K562 (cell line): Measurements from ENCODE around the gene BPTF. TPM values are rescaled to one million over a fixed set of nuclear protein-coding genes. Genes with fewer than 3 reads are reported as not detected.

Experiments
- ATAC-seq: fragments of 200-7000 bp; cut with Tn5 transposase; 3 replicates; pipeline ENCODE4 v1.9.1; 2020; ENCODE audit warnings: moderate library complexity
- BruUV-seq: library from RNA; stranded (reverse); fragments of 400-500 nt; replicated peaks from 2 replicates; lab custom pipeline; 2021; lab: Mats Ljungman, UMichigan
- CTCF ChIA-PET: fragments of 300-600 bp; formaldehyde crosslinking; extraction: SDS; loops from one replicate; lab custom pipeline; 2021; ENCODE audit warnings: low intra/inter-chr PET ratio; lab: Yijun Ruan, JAX
- POLR2A ChIA-PET: fragments of 300-600, 350-650 bp; sonication (Branson Sonifier 250); formaldehyde crosslinking; extraction: SDS; loops from one replicate; lab custom pipeline; 2021; ENCODE audit warnings: antibody characterized with exemption, inconsistent platforms; lab: Yijun Ruan, JAX
- DNase-seq, 4 experiments: peaks; one replicate each; pipeline versions ENCODE4 v3.0.0 to v3.0.0-alpha.2; 2011 to 2018; ENCODE audit warnings: low spot score in 3 of 4, mixed read lengths in 3 of 4; ENCODE audit errors: extremely low read depth in 1 of 4
- FAIRE-seq: peaks from 2 replicates; lab custom pipeline; 2011; peaks lifted over from hg19 to GRCh38; lab: Jason Lieb, UNC
- H2AFZ ChIP-seq: 2 replicates; pipeline ENCODE4 v1.6.0; 2011; ENCODE audit warnings: low read depth, low read length, control low read depth, inconsistent platforms
- H3K27ac ChIP-seq: fragments of 200-600 bp; 3 replicates; pipeline ENCODE4 v1.8.0; 2011; ENCODE audit warnings: low read depth, mild to moderate bottlenecking, control low read depth, inconsistent platforms, low read length, moderate library complexity, mixed read lengths; ENCODE audit errors: extremely low read depth
- H3K27me3 ChIP-seq, 2 experiments: fragments of 300-600 bp in 1 of 2; 2 replicates in 1 of 2; 3 replicates in 1 of 2; pipeline versions ENCODE4 v1.6.0 to v1.8.0; 2011; ENCODE audit warnings: inconsistent platforms in 2 of 2, low read length in 2 of 2, mild to moderate bottlenecking in 1 of 2, mixed read lengths in 1 of 2, moderate library complexity in 1 of 2; ENCODE audit not compliant: control insufficient read depth in 2 of 2, insufficient read depth in 2 of 2
- H3K36me3 ChIP-seq: fragments of 300-600 bp; 3 replicates; pipeline ENCODE4 v1.8.0; 2011; ENCODE audit warnings: mild to moderate bottlenecking, low read length, inconsistent platforms; ENCODE audit not compliant: control insufficient read depth, insufficient read depth
- H3K4me1 ChIP-seq, 2 experiments: fragments of 200-600 bp in 1 of 2; replicated peaks in 1 of 2; 2 replicates in 1 of 2; 3 replicates in 1 of 2; pipeline versions ENCODE4 v1.5.1 to v1.8.0; 2011; ENCODE audit warnings: inconsistent platforms in 2 of 2, low read length in 2 of 2, mild to moderate bottlenecking in 1 of 2, mixed read lengths in 1 of 2, moderate library complexity in 1 of 2; ENCODE audit not compliant: control insufficient read depth in 2 of 2, insufficient read depth in 2 of 2
- H3K4me2 ChIP-seq: 2 replicates; pipeline ENCODE4 v1.6.1; 2011; ENCODE audit warnings: low read length, control low read depth, inconsistent platforms, mixed read lengths; ENCODE audit not compliant: insufficient read depth
- H3K4me3 ChIP-seq: fragments of 200-600 bp; sonication (generic), shearing (Covaris generic); 2 replicates; pipeline ENCODE4 v1.5.1; 2016; ENCODE audit warnings: control low read depth, inconsistent platforms
- H3K79me2 ChIP-seq: fragments of 200-600 bp; 3 replicates; pipeline ENCODE4 v1.8.0; 2011; ENCODE audit warnings: low read length, inconsistent platforms; ENCODE audit not compliant: control insufficient read depth, insufficient read depth
- H3K9ac ChIP-seq, 2 experiments: 2 replicates each; pipeline versions ENCODE4 v1.6.0 to v1.6.1; 2011; ENCODE audit warnings: low read depth in 2 of 2, low read length in 2 of 2, control low read depth in 1 of 2, inconsistent platforms in 1 of 2, mild to moderate bottlenecking in 1 of 2, mixed read lengths in 1 of 2; ENCODE audit not compliant: insufficient read depth in 1 of 2
- H3K9me1 ChIP-seq: one replicate; pipeline ENCODE4 v1.6.0; 2011; ENCODE audit warnings: inconsistent platforms, mild to moderate bottlenecking, low read length, moderate library complexity; ENCODE audit not compliant: control insufficient read depth, insufficient read depth
- H3K9me3 ChIP-seq: replicated peaks from 2 replicates; pipeline ENCODE4 v1.5.1; 2011; ENCODE audit warnings: low read depth, low read length, inconsistent platforms; ENCODE audit not compliant: control insufficient read depth, insufficient read depth
- H4K20me1 ChIP-seq: replicated peaks from 2 replicates; pipeline ENCODE4 v1.6.1; 2011; ENCODE audit warnings: low read length, inconsistent platforms, mixed read lengths; ENCODE audit not compliant: control insufficient read depth, insufficient read depth
- BMI1 ChIP-seq: fragments of 150-350 bp; IDR thresholded peaks from 2 replicates; pipeline ENCODE4 v1.6.1; 2014; ENCODE audit warnings: low read length
- CEBPB ChIP-seq: fragments of 450-650 bp; IDR thresholded peaks from 2 replicates; pipeline ENCODE4 v1.6.1; 2016; ENCODE audit warnings: missing genetic modification characterization, missing compliant biosample characterization
- CHAMP1 ChIP-seq: fragments of 450-650 bp; IDR thresholded peaks from 2 replicates; pipeline ENCODE4 v1.6.1; 2016; ENCODE audit warnings: mild to moderate bottlenecking
- DNMT1 ChIP-seq: fragments of 450-650 bp; IDR thresholded peaks from 2 replicates; pipeline ENCODE4 v1.6.1; 2016; ENCODE audit warnings: antibody characterized with exemption, mild to moderate bottlenecking
- FOXA3 ChIP-seq, 2 experiments: fragments of 450-650 bp in 1 of 2; sonication (generic) in 1 of 2; formaldehyde crosslinking; IDR thresholded peaks in 1 of 2; conservative IDR thresholded peaks in 1 of 2; 2 replicates each; pipeline versions ENCODE4 v1.4.0 to v1.8.0; 2020 to 2022; ENCODE audit warnings: mild to moderate bottlenecking in 2 of 2, missing genetic modification reagents in 1 of 2
- IRF1 ChIP-seq: sonication (generic); formaldehyde crosslinking; IDR thresholded peaks from 2 replicates; pipeline ENCODE4 v1.8.0; 2022; ENCODE audit warnings: missing genetic modification reagents, mild to moderate bottlenecking, borderline replicate concordance
- MECOM ChIP-seq: fragments of 250-450 bp; sonication (Bioruptor Pico); IDR thresholded peaks from 2 replicates; pipeline ENCODE4 v1.8.0; 2022; ENCODE audit warnings: inconsistent platforms
- RBM14 ChIP-seq: fragments of 200-400 bp; formaldehyde crosslinking; IDR thresholded peaks from 2 replicates; pipeline ENCODE4 v1.6.1; 2018; ENCODE audit warnings: low read depth, mild to moderate bottlenecking, low read length, moderate library complexity, borderline replicate concordance; ENCODE audit not compliant: insufficient read depth
- SIRT6 ChIP-seq: IDR thresholded peaks from one replicate; pipeline ENCODE4 v1.6.1; 2012; ENCODE audit warnings: low read depth, mild to moderate bottlenecking, control low read depth, inconsistent platforms, low read length, moderate library complexity
- SRSF9 ChIP-seq: fragments of 200-400 bp; formaldehyde crosslinking; IDR thresholded peaks from 2 replicates; pipeline ENCODE4 v1.6.1; 2017; ENCODE audit warnings: low read depth, low read length, borderline replicate concordance
- ZBTB11 ChIP-seq, 3 experiments: fragments of 200-800 bp in 1 of 3; fragments of 250-450 bp in 1 of 3; fragments of 450-650 bp in 1 of 3; sonication (Bioruptor Pico) in 1 of 3; sonication (Bioruptor generic) in 1 of 3; formaldehyde crosslinking in 1 of 3; IDR thresholded peaks; 2 replicates each; pipeline versions ENCODE4 v1.6.1 to v1.8.0; 2016 to 2022; ENCODE audit warnings: mild to moderate bottlenecking in 2 of 3, missing genetic modification characterization in 2 of 3, missing compliant biosample characterization in 1 of 3, moderate library complexity in 1 of 3
- ZNF449 ChIP-seq: fragments of 250-450 bp; sonication (Bioruptor Pico); IDR thresholded peaks from 2 replicates; pipeline ENCODE4 v1.8.0; 2022; ENCODE audit warnings: moderate library complexity, mild to moderate bottlenecking, inconsistent platforms
- ZNF668 ChIP-seq: fragments of 250-450 bp; sonication (Bioruptor Pico); IDR thresholded peaks from 2 replicates; pipeline ENCODE4 v1.8.0; 2022; ENCODE audit warnings: mild to moderate bottlenecking, inconsistent platforms
- WGBS: fragments of 100-300 bp; shearing (Covaris generic); methylation state at CpG from one replicate; pipeline ENCODE4 v1.1.6; 2016; ENCODE audit warnings: low coverage, mixed read lengths; ENCODE audit not compliant: insufficient coverage; ENCODE audit errors: missing lambda C conversion rate; 5-methylcytosine and 5-hydroxymethylcytosine counted together
- in situ Hi-C: fragments of 300-500 bp; cut with MboI; formaldehyde crosslinking; loops from 4 replicates; pipeline ENCODE4 v1.15.0; 2018; ENCODE audit warnings: inconsistent platforms, mixed read lengths
- intact Hi-C: fragments of 100-400 bp; cut with micrococcal nuclease; formaldehyde crosslinking; loops from 2 replicates; pipeline ENCODE4 v1.14.2; 2022
- polyA plus RNA-seq, 8 experiments: library from polyadenylated mRNA; depleted of rRNA in 4 of 8; stranded (reverse) in 5 of 8; unstranded in 3 of 8; fragments of >200 nt; fragmentation: Nextera tagmentation in 2 of 8; fragmentation: Illumina TruSeq in 1 of 8; extraction: Ambion mirVana in 2 of 8; extraction: Trizol in 1 of 8; gene quantifications; 2 replicates each; pipeline versions ENCODE4 v1.2.1 to v1.2.3, GENCODE V29; 2011 to 2014; ENCODE audit warnings: inconsistent platforms in 1 of 8, missing spikeins in 1 of 8
- total RNA-seq, 7 experiments: library from RNA; depleted of rRNA in 6 of 7; stranded (reverse); fragments of >200 nt in 6 of 7; fragmentation: Illumina TruSeq in 2 of 7; extraction: Trizol in 2 of 7; gene quantifications; 2 replicates each; pipeline versions ENCODE4 v1.2.1 to v1.2.3, GENCODE V29; 2011 to 2021; ENCODE audit warnings: low replicate concordance in 1 of 7

The BPTF gene
- total and polyA plus RNA-seq, 9 of the 15 experiments (the other 6 are each of a cell fraction or from before 2014, with no cell fraction given): 12.5 to 52.1 (median 26.9) TPM

GRCh38 chr17:67785504-67785903 lies 39.8 kb upstream of the BPTF start:
- Histone ChIP-seq H3K9me3 (no peaks in the 10 kb centered on the region), H3K4me3 (no peak overlapping the region), H3K36me3 (no peaks in the 10 kb centered on the region), H3K9me1 (no peaks in the 10 kb centered on the region), H3K4me2 (peak overlapping the region; percentile 22; the same call in 1 of the 2 replicates), H3K4me1 (peaks cover 31 to 33% of the 10 kb centered on the region in 2 experiments), H4K20me1 (no peaks in the 10 kb centered on the region), H3K79me2 (no peaks in the 10 kb centered on the region), H2AFZ (peak overlapping the region; percentile 82), H3K9ac (peak overlapping the region in 1 of 2 experiments; percentile 60; a peak in 1 of 4 replicates), H3K27me3 (no peaks in the 10 kb centered on the region), H3K27ac (peak overlapping the region; percentile 90)
- FAIRE-seq: no peak
- DNase-seq: peak in 1 of 4 experiments; percentile 20
- ChIA-PET CTCF (no interaction called here), POLR2A (interaction anchor here (2.1 kb wide), 1 partner anchor 18 kb away, joined by 6 read pairs; no protein-coding TSS in a partner anchor)
- BruUV-seq: no TSS peak
- in situ Hi-C loops (no loop called here), intact Hi-C loops (loop anchor here (2.0 kb wide), 1 partner anchor 39 kb away; the partner anchor contains the start of gene BPTF)
- ATAC-seq: no peak
- 37% methylated on average over 5 of the region's 5 CpGs for WGBS
- no peak for TF ChIP-seq IRF1 (CRISPR knock-in tag)
- no peak for TF ChIP-seq CHAMP1
- no peak for TF ChIP-seq SIRT6
- TF ChIP-seq SRSF9: no peak
- no peak for TF ChIP-seq CEBPB (tag)
- TF ChIP-seq ZNF668 (CRISPR knock-in tag): no peak
- no peak for TF ChIP-seq ZBTB11 (CRISPR knock-in tag; IDR thresholded peaks at IDR 0.05)
- no peak for TF ChIP-seq RBM14
- no peak for TF ChIP-seq DNMT1
- no peak for TF ChIP-seq BMI1
- TF ChIP-seq FOXA3 (CRISPR knock-in tag; conservative IDR thresholded peaks at IDR 0.05 in 1 of 2, IDR thresholded peaks at IDR 0.05 in 1 of 2): no peak
- TF ChIP-seq MECOM (CRISPR knock-in tag): no peak
- TF ChIP-seq ZNF449: no peak
